ENCODE results near the gene MICU2.

Gene MICU2

DNA sequence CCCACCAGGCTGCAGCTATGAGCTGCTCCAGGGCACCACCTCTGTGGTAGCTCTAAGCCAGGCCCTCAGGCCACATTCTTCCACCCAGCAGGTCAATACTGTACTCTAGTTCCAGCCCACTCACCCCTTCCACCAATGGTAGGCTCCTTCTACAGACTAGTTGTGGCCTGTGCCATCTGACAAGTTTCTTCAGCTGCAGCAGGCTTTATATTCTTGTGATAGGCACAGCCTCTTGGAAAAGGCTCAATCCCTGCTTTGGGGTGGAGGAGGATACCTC is 8.5 kb downstream of the MICU2 start:
- TF ChIP-seq SIN3A (IDR thresholded peaks at IDR 0.05; ENCODE audit: borderline replicate concordance, insufficient read depth, low read length) (no peak), POLR2AphosphoS5 (IDR thresholded peaks at IDR 0.05; ENCODE audit: low read depth, low read length) (no peak), TAF1 (IDR thresholded peaks at IDR 0.05; ENCODE audit: borderline replicate concordance, insufficient read depth, low read length) (no peak), FOXP2 (optimal IDR thresholded peaks at IDR 0.05; ENCODE audit: borderline replicate concordance, extremely low read depth, extremely low read length, insufficient read depth) (no peak)
- TF ChIP-seq, protein P1, sequence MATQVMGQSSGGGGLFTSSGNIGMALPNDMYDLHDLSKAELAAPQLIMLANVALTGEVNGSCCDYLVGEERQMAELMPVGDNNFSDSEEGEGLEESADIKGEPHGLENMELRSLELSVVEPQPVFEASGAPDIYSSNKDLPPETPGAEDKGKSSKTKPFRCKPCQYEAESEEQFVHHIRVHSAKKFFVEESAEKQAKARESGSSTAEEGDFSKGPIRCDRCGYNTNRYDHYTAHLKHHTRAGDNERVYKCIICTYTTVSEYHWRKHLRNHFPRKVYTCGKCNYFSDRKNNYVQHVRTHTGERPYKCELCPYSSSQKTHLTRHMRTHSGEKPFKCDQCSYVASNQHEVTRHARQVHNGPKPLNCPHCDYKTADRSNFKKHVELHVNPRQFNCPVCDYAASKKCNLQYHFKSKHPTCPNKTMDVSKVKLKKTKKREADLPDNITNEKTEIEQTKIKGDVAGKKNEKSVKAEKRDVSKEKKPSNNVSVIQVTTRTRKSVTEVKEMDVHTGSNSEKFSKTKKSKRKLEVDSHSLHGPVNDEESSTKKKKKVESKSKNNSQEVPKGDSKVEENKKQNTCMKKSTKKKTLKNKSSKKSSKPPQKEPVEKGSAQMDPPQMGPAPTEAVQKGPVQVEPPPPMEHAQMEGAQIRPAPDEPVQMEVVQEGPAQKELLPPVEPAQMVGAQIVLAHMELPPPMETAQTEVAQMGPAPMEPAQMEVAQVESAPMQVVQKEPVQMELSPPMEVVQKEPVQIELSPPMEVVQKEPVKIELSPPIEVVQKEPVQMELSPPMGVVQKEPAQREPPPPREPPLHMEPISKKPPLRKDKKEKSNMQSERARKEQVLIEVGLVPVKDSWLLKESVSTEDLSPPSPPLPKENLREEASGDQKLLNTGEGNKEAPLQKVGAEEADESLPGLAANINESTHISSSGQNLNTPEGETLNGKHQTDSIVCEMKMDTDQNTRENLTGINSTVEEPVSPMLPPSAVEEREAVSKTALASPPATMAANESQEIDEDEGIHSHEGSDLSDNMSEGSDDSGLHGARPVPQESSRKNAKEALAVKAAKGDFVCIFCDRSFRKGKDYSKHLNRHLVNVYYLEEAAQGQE (IDR thresholded peaks at IDR 0.05; ENCODE audit: insufficient read depth in 1 of 2, low read depth in 2 of 2, low read length in 2 of 2): no peak

DNA sequence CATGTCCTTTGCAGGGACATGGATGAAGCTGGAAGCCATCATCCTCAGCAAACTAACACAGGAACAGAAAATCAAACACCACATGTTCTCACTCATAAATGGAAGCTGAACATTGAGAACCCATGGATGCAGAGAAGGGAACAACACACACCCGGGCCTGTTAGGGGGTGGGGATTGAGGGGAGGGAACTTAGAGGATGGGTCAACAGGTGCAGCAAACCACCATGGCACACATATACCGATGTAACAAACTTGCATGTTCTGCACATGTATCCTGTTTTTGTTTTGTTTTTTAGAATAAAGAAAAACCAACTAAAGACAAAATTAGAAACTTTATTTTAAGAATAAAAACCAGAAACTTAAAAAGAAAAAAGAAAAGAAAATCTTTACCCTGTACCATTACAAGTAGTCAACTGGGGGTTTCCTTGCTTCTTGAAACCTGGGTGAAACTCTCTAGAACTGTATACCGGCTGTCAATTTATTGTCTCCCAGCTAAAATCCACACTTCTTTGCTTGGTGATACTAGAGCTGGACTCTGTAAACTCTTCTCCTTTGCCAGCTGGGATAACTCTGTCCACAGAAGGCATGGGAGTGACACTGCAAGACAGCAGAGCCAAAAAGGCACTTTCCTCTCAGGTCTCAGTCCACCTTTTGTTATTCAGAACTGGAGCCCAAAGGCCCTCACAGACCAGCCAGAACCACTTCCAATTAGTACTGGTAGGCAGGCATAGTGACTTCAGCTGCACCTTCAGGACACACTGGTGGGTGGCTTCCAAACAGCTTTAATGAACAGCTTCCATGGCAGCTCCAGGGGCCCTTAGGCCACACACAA is 9.0 kb downstream of the MICU2 start:
- TF ChIP-seq TAF1 (IDR thresholded peaks at IDR 0.05; ENCODE audit: borderline replicate concordance, insufficient read depth, low read length) (no peak), FOXP2 (optimal IDR thresholded peaks at IDR 0.05; ENCODE audit: borderline replicate concordance, extremely low read depth, extremely low read length, insufficient read depth) (no peak), SIN3A (IDR thresholded peaks at IDR 0.05; ENCODE audit: borderline replicate concordance, insufficient read depth, low read length) (no peak), POLR2AphosphoS5 (IDR thresholded peaks at IDR 0.05; ENCODE audit: low read depth, low read length) (no peak)
- TF ChIP-seq, protein P1 (IDR thresholded peaks at IDR 0.05; ENCODE audit: insufficient read depth in 1 of 2, low read depth in 2 of 2, low read length in 2 of 2): no peak

DNA sequence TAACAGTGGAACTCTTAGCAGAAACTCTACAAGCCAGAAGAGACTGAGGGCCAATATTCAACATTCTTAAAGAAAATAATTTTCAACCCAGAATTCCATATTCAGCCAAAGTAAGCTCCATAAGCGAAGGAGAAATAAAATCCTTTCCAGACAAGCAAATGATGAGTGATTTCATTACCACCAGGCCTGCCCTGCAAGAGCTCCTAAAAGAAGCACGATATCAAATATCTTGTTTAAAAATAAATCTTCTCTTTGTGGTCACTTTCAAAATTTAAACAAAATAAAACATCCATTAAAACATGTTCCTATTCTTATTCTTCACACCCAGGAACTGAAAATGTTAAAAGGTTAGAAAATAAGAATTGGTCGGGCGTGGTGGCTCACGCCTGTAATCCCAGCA is 13.7 kb downstream of the MICU2 start:
- TF ChIP-seq FOXP2 (optimal IDR thresholded peaks at IDR 0.05; ENCODE audit: borderline replicate concordance, extremely low read depth, extremely low read length, insufficient read depth): no peak
- no peak for TF ChIP-seq SIN3A (IDR thresholded peaks at IDR 0.05; ENCODE audit: borderline replicate concordance, insufficient read depth, low read length)
- TF ChIP-seq POLR2AphosphoS5 (IDR thresholded peaks at IDR 0.05; ENCODE audit: low read depth, low read length): no peak
- TF ChIP-seq, protein P1 (IDR thresholded peaks at IDR 0.05; ENCODE audit: insufficient read depth in 1 of 2, low read depth in 2 of 2, low read length in 2 of 2): no peak
- no peak for TF ChIP-seq TAF1 (IDR thresholded peaks at IDR 0.05; ENCODE audit: borderline replicate concordance, insufficient read depth, low read length)

DNA sequence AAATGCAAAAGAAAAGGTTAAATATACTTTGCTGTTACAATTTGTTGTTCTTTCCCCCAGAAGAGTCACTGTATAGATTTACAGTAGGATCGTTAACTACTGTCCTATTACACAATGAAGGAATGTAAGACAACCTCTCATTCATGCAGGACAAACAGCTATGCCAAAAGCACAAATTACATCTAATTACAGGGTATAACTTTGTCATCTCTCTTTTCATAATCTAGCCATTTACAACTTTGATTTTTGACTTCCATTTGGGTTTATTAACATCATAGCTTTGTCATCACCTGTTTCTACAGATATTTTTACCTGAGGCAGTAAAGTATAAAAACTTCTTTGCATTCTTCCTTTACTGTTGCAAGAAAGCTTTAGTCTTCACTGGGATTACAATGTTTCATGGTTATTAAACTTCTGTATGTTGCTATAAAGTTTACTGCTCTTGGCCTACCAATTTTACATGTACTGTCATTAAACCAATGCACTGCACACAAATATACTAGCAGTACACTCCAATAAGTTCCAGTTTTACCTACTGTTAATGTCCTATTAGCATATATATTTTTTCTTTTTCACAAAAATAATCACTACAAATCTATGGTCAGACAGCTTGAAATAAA is 18.9 kb downstream of the MICU2 start:
- TF ChIP-seq FOXP2 (optimal IDR thresholded peaks at IDR 0.05; ENCODE audit: borderline replicate concordance, extremely low read depth, extremely low read length, insufficient read depth) (no peak), TAF1 (IDR thresholded peaks at IDR 0.05; ENCODE audit: borderline replicate concordance, insufficient read depth, low read length) (no peak), SIN3A (IDR thresholded peaks at IDR 0.05; ENCODE audit: borderline replicate concordance, insufficient read depth, low read length) (no peak), POLR2AphosphoS5 (IDR thresholded peaks at IDR 0.05; ENCODE audit: low read depth, low read length) (no peak)
- TF ChIP-seq, protein P1 (IDR thresholded peaks at IDR 0.05; ENCODE audit: insufficient read depth in 1 of 2, low read depth in 2 of 2, low read length in 2 of 2): no peak

All from PFSK-1 (cell line).